ENCODE measurements around the gene UBE2G1. TPM values are rescaled to one million over a fixed set of nuclear protein-coding genes. Genes with fewer than 3 reads are reported as not detected.

UBE2G1 gene
- total RNA-seq, 1 experiment from 2014 or later = 80.6 TPM

DNA sequence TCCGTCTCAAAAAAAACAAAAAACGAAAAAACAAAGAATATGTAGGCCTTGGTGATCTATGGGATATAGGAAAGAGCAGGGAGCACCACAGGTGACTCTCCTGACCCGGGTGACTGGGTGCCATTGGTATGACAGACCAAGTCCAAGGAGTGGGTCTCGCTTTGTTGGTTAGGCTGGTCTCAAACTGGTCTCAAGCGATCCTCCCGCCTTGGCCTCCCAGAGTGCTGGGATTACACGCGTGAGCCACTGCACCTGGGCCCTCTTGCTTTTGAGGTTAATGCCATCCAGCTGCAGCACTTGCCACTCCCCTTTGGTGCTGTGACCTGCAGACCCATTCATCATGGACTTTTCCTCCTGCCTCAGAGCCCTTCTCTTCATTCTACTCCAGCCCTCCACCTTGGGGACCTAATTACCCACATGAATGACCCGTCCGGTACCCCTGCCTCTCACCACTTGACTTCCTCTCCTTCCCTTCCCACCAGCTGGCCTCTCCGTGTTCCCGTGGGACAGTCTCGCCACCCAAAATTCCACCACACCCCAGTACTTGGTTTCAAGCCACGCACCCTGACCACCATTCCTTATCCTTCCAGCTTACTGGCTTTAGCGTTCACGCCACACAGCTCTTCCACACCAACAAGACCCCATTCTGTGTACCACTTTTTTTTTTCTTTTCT lies 3.2 kb upstream of the UBE2G1 start:
- Histone ChIP-seq H4K20me1 (ENCODE audit: insufficient read depth) (no peaks in the 10 kb centered on the region), H3K9me2 (ENCODE audit: insufficient read depth) (no peaks in the 10 kb centered on the region), H3K9ac (ENCODE audit: low read length) (no peak overlapping the region), H3K4me1 (ENCODE audit: control insufficient read depth in 1 of 2, insufficient read depth in 2 of 2, low read length in 2 of 2) (peaks cover 6 to 12% of the 10 kb centered on the region in 2 experiments; a peak in 3 of 4 replicates), H3K36me3 (ENCODE audit: control insufficient read depth in 1 of 2, insufficient read depth in 2 of 2, low read length in 2 of 2) (no peaks in the 10 kb centered on the region), H3K4me3 (replicated peaks in 1 of 2; ENCODE audit: low read depth in 1 of 2, low read length in 2 of 2) (no peak overlapping the region), H2AFZ (ENCODE audit: low read depth, low read length, poor library complexity, severe bottlenecking) (no peak overlapping the region), H3K4me2 (ENCODE audit: low read length) (no peak overlapping the region), H3K27ac (ENCODE audit: low read depth, low read length) (no peak overlapping the region), H3K9me3 (ENCODE audit: control insufficient read depth in 1 of 2, insufficient read depth in 1 of 2, low read depth in 1 of 2, low read length in 2 of 2) (no peaks in the 10 kb centered on the region), H3K79me2 (ENCODE audit: insufficient read depth, low read length) (peaks cover 18% of the 10 kb centered on the region), H3K27me3 (ENCODE audit: insufficient read depth, low read length) (no peaks in the 10 kb centered on the region)
- no peak for TF ChIP-seq EGR1 (IDR thresholded peaks at IDR 0.05; ENCODE audit: low read depth)
- no peak for TF ChIP-seq ELF1 (IDR thresholded peaks at IDR 0.05; ENCODE audit: borderline replicate concordance, low read depth)
- no peak for TF ChIP-seq CBX3 (IDR thresholded peaks at IDR 0.05; ENCODE audit: low read depth)
- TF ChIP-seq MAX (IDR thresholded peaks at IDR 0.05) = no peak
- no peak for TF ChIP-seq POLR2A (IDR thresholded peaks at IDR 0.05; ENCODE audit: borderline replicate concordance, extremely low read depth, insufficient read depth, insufficient read length)
- TF ChIP-seq RAD21 (IDR thresholded peaks at IDR 0.05; ENCODE audit: low read depth) = no peak
- no peak for TF ChIP-seq SP1 (IDR thresholded peaks at IDR 0.05; ENCODE audit: low read depth)
- no peak for TF ChIP-seq SRF (IDR thresholded peaks at IDR 0.05; ENCODE audit: low read depth)
- TF ChIP-seq EZH2 (IDR thresholded peaks at IDR 0.05) = no peak
- no peak for TF ChIP-seq ZBTB33 (IDR thresholded peaks at IDR 0.05; ENCODE audit: extremely low read depth, insufficient replicate concordance, low read length)
- TF ChIP-seq, protein P1, sequence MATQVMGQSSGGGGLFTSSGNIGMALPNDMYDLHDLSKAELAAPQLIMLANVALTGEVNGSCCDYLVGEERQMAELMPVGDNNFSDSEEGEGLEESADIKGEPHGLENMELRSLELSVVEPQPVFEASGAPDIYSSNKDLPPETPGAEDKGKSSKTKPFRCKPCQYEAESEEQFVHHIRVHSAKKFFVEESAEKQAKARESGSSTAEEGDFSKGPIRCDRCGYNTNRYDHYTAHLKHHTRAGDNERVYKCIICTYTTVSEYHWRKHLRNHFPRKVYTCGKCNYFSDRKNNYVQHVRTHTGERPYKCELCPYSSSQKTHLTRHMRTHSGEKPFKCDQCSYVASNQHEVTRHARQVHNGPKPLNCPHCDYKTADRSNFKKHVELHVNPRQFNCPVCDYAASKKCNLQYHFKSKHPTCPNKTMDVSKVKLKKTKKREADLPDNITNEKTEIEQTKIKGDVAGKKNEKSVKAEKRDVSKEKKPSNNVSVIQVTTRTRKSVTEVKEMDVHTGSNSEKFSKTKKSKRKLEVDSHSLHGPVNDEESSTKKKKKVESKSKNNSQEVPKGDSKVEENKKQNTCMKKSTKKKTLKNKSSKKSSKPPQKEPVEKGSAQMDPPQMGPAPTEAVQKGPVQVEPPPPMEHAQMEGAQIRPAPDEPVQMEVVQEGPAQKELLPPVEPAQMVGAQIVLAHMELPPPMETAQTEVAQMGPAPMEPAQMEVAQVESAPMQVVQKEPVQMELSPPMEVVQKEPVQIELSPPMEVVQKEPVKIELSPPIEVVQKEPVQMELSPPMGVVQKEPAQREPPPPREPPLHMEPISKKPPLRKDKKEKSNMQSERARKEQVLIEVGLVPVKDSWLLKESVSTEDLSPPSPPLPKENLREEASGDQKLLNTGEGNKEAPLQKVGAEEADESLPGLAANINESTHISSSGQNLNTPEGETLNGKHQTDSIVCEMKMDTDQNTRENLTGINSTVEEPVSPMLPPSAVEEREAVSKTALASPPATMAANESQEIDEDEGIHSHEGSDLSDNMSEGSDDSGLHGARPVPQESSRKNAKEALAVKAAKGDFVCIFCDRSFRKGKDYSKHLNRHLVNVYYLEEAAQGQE (IDR thresholded peaks at IDR 0.05; ENCODE audit: low read depth) = no peak
- no peak for TF ChIP-seq SIN3A (IDR thresholded peaks at IDR 0.05; ENCODE audit: low read depth)
- no peak for TF ChIP-seq CEBPB (IDR thresholded peaks at IDR 0.05; ENCODE audit: low read depth)
- TF ChIP-seq ATF3 (IDR thresholded peaks at IDR 0.05) = no peak
- TF ChIP-seq YY1 (IDR thresholded peaks at IDR 0.05; ENCODE audit: extremely low read depth, insufficient replicate concordance, low read depth, low read length) = no peak
- no peak for TF ChIP-seq ZNF274 (IDR thresholded peaks at IDR 0.05; ENCODE audit: low read depth, low read length)
- BruUV-seq (replicated peaks) = no TSS peak
- ATAC-seq (no peak), DNase-seq (ENCODE audit: low read depth, low spot score) (no peak)
- intact Hi-C loops (cut with micrococcal nuclease) = loop anchor here (5.0 kb wide), 1 partner anchor 227 kb away; the partner anchor contains the start of genes CYB5D2 and ZZEF1
- ChIA-PET POLR2A (no interaction called here), CTCF (no interaction called here), RAD21 (ENCODE audit: low non-redundant PET in 1 of 2, low total read pairs in 2 of 2, uncharacterized antibody in 2 of 2, unreplicated experiment in 2 of 2) (no interaction called here)

All from HCT116 (cell line).